ENCODE results near the gene POLK.

- TF ChIP-seq POLR2A (IDR thresholded peaks at IDR 0.05) = no peak
- TF ChIP-seq, protein P1, sequence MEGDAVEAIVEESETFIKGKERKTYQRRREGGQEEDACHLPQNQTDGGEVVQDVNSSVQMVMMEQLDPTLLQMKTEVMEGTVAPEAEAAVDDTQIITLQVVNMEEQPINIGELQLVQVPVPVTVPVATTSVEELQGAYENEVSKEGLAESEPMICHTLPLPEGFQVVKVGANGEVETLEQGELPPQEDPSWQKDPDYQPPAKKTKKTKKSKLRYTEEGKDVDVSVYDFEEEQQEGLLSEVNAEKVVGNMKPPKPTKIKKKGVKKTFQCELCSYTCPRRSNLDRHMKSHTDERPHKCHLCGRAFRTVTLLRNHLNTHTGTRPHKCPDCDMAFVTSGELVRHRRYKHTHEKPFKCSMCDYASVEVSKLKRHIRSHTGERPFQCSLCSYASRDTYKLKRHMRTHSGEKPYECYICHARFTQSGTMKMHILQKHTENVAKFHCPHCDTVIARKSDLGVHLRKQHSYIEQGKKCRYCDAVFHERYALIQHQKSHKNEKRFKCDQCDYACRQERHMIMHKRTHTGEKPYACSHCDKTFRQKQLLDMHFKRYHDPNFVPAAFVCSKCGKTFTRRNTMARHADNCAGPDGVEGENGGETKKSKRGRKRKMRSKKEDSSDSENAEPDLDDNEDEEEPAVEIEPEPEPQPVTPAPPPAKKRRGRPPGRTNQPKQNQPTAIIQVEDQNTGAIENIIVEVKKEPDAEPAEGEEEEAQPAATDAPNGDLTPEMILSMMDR (IDR thresholded peaks at IDR 0.05) = no peak
Observed at GRCh38 chr5:75510417-75510835, 1.3 kb upstream of the POLK start.

Measured in heart left ventricle (tissue), 13 donors.